Effector CD4-positive, alpha-beta T cell (primary cell): ENCODE measurements around the gene TBCEL.
"Not testable (repeated sequence)": the region's sequence is repeated elsewhere in the genome, so short reads cannot be mapped to it uniquely, and the experiment has no call there.

Experiments
- DNase-seq: peaks from one replicate; pipeline ENCODE4 v3.0.0-alpha.2; 2020

TBCEL gene

DNA sequence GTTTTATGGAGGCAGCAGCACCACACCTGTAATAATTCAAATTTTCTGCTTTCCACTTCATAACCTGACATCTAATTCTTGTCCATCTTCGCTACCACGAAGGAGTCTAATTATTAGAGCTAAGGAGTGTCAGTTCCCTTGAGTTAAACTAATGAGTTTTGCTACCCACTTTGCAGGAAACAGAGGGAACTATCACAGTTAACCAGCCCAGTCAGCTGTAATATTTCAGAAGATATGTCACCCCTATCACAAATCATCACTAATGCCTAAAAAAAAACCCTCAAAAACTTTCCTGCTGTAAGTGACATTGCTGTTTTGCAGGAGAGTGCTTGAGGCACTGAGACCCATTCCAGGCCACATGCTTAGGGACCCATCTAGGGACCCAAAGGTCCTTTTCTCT lies 85.6 kb downstream of the TBCEL start:
- DNase-seq = no peak

DNA sequence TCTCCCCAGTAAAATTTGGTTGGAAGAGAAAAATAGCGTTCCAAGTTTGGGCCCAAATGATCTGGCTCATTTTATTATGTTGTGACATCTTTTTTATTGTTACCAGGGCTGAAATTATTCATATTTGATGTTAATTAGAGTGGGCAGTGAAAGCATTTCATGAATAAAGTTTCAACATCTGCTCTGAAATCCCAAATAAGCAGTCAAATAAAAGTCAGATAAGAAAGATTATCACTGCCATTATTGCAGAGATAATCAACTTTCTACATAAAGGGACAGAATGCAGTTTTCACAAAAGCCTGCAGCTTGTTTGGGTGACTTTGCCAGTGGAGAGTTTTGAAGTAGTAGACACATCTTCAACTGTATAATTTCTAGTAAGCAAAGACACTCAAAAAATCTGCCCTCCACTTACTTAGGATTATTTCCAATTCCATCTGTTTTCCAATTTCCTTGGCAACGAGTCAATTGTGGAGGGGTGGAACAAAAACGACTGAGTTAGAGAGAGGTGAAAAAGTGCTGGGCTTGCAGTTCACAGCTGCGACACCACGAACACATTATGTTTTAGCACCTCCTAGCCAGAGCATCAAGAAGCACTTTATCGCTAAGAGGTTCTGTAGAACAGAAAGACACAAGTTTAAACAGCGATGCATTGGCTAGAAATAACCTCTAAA lies 86.1 kb downstream of the TBCEL start:
- no peak for DNase-seq

DNA sequence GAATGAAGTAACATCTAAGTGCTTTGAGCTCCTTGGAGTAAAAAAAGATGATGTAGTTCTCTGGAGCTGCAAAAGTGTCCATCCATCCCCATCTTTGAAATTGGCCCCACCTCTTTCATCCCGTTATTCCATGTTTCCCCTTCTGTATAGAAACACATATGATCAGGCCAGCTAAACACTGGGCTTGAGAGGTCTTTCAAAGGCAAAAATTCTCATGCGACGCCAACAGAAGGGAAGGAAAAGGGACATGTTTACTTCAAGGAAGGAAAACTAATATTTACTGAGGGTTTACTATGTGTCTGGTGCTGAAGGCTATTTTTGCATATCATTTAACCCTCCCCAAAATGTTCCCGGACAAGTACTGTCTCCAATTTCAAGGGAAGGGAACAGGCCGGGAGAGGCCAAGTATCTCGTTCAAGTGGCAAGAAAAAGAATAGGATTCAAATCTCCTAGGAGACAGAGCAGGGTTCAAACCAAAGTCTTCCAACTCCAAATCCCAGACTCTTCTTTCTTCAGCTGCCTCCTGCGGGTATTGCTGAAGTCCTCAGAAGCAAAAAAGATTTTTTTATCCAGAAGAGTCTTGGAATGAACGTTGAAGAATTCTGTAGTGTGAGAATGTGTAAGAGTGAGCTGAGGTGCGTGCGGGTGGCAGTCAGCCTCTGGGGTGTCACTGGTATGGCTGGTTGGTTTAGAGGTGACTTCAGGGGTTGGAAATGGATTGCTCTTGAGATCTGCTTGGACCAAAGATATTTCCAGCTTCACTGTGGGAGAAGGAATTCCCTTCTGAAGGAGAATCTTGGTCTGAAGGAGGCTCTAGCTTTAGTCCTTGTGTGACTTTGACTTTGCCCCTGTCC lies 87.2 kb downstream of the TBCEL start:
- DNase-seq = no peak

DNA sequence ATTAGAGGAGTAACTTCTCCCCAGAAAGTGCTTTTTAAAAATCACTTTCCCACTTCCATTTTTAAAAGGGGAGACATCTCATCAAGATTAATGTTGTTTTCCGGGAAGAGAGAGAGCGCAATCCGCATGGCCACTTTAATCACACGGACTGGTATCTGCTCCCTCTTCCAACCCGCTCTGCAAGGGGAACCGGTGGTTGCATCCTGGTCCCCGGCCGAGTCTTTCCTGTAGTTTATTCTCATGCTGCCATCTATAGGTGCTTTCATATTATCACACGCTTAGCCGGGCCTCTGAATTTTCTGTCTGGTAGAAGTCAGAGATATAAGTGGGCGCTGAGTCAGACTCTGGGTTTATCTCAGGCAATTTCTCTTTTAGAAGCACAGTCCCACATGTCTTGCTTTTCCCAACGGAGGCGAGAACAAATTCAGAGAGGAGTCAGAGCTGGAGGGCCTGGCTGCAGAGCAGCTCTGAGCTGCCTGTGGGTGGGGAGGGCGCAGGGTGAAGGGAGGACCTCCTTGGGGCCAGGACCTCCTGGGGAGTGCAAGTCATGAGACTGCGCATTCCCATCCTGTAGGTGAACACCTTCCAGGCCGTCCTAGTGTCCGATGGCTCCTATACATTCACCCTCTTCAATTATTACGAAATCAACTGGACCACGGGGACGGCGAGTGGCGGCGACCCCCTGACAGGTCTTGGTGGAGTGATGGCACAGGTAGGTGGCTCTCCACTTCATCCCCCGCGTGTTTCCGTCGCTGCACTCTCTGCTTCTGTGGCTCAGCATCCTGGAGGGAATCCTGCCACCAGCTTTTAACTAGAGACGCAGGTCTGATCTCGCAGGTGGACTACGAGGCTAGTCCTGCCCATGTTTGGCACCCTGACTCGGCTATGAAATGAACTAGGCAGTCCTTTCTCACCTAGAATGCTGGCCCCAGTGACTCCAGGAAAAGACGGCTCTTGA lies 88.9 kb downstream of the TBCEL start:
- DNase-seq = no peak

DNA sequence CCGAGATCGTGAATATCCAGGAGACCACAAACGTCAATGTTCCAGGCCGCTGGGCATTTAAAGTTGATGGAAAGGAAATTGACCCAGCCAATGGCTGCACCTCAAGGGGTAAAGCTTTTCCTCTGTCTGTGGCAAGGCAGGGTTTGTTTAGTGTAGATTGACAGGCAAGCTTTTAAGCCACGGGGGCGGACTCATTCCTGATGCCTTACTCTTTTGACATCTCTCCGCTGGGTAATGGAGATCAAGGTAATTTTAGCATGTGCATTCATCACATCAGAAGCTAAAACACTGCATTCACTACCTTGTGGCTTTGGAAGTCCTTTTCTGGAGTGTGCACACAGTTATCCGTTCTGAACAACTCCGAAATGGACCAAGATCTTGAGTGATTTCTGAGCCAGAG lies 89.7 kb downstream of the TBCEL start:
- no peak for DNase-seq

DNA sequence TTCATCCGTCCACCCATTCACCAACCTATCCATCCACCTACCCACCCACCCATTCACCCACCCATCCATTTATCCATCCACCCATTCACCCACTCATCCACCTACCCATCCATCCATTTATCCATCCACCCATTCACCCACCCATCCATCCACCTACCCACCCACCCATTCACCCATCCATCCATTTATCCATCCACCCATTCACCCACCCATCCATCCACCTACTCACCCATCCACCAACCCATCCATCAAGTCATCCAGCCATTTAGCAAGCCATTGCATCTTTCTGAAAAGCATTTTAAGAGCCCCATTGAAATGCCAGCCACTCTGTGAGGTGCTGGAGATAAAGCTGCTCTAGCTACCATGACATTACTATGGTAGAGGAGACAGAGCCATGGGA lies 91.1 kb downstream of the TBCEL start:
- not testable (repeated sequence) for DNase-seq

DNA sequence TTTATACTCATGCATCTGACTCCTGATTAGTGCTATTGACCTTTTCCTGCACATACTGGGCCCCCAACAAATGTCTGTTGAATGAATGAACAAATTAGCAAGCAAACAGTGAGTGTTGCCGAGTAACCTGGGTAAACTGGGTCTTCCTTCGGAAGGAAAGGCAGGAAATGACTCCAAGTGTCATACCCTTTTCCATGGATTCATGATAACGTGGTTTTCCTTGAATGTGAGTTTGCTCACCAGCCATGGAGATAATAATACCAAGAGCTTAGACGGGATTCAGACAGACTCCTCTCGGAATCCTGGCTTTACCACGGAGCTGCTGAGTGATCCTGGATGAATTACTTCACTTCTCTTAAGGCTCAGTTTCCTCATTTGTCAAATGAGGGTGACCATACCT lies 93.9 kb downstream of the TBCEL start:
- no peak for DNase-seq

DNA sequence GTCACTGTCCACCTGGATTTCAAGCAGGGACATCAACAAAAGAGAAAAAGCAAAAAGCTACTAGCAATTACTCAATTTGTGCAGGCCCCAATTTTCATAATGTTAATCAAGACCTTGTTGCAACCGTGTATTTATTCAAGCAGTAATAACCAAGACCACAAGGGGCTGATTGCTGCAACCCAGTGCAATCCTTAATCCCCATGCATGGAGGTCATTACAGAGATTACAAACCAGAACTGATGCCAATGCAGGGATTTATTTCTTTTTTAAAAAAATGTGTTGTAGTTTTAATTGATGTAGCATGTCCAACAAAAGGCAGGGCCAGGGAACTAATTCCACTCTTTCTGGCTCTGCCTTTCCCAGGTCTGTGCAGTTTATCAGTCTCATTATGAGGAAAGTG lies 95.5 kb downstream of the TBCEL start:
- no peak for DNase-seq

DNA sequence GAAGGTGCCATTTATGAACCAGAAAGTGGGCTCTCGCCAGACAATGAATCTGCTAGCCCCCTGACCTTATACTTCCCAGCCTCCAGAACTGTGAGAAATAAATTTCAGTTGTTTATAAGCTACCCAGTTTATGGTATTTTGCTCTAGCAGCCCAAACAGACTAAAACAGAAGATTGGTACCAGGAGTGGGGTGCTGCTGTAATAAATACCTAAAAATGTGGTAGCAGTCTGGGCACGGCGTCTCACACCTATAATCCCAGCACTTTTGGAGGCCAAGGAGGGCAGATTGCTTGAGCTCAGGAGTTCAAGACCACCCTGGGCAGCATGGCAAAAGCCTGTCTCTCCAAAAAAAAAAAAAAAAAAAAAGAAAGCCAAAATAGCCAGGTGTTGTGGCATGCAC lies 98.4 kb downstream of the TBCEL start:
- no peak for DNase-seq

DNA sequence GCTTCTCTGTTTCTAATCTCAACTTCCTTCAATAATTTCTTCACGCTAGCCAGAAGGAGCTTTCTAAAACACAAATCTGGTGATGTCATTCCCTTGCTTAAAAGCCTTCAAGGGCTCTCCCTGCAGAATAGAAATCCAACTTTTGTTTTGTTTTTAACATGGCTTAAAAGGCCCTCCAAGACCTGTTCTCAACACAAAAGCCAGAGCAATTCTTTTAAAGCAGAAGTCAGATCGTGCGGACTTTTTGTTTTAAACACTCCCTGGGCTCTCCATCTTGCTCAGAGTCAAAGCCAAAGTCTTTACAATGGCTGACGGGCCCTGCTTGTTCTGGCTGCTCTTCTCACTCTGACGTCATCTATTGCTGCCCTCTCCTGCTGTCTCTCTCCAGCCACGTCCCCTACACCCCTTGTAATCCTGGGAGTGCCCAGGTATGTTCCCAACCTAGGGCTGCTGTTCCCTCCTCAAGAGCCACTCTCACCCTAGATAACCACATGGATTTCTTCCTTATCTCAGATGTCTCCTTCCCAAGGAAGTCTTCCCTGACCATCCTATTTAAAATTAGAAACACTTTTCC lies 99.7 kb downstream of the TBCEL start:
- DNase-seq = no peak

DNA sequence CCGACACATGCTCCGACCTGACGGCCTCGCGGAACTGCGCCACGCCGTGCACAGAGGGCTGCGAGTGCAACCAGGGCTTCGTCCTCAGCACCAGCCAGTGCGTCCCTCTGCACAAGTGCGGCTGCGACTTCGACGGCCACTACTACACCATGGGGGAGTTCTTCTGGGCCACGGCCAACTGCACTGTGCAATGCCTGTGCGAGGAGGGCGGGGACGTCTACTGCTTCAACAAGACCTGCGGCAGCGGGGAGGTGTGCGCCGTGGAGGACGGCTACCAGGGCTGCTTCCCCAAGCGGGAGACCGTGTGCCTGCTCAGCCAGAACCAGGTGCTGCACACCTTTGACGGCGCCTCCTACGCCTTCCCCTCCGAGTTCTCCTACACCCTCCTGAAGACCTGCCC lies 103.9 kb downstream of the TBCEL start:
- no peak for DNase-seq

DNA sequence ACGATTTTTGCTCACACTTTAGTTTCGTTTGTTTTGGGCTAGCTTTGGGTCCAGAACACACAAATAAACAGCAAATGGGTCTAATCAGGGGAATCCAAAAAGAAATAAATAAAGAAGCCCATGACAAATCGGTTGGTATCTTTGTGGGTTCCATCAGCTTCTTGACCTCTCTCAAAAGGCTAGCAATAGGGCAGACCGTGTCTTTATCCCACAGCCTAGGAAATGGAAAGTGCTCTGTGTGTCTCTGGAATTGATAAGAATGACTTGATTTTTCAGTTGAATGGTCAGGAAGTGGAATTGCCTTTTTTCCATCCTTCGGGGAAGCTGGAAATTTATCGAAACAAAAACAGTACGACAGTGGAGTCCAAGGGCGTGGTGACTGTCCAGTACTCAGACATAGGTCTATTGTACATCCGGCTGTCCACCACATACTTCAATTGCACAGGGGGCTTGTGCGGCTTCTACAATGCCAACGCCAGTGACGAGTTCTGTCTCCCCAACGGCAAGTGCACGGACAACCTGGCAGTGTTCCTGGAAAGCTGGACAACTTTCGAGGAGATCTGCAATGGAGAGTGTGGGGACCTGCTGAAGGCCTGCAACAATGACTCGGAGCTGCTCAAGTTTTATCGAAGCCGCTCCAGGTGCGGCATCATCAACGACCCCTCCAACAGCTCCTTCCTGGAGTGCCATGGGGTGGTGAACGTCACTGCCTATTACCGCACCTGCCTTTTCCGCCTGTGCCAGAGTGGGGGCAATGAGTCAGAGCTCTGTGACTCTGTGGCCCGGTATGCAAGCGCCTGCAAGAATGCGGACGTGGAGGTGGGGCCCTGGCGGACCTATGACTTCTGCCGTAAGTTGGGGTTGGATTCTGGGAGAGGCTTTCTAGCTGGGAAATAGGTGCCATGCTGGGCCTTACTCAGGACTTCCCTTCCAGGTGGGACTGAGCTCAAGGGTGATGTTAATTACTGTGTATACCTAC lies 105.7 kb downstream of the TBCEL start:
- no peak for DNase-seq

DNA sequence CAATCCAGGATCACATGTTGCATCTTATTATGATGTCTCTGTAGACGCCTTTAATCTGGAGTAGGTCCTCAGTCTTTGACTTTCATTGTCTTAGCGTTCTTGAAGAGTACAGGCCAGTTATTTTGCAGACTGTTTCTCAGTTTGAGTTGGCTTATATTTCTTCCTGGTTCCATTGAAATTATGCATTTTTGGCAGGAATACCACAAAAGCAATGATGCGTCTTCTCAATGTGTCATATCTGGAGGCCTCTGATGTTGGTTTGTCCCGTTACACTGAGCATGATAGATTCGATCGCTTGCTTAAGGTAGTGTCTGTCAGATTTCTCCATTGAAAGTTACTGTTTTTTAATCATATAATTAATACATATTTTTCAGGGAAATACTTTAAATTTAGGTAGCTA lies 107.8 kb downstream of the TBCEL start:
- no peak for DNase-seq

DNA sequence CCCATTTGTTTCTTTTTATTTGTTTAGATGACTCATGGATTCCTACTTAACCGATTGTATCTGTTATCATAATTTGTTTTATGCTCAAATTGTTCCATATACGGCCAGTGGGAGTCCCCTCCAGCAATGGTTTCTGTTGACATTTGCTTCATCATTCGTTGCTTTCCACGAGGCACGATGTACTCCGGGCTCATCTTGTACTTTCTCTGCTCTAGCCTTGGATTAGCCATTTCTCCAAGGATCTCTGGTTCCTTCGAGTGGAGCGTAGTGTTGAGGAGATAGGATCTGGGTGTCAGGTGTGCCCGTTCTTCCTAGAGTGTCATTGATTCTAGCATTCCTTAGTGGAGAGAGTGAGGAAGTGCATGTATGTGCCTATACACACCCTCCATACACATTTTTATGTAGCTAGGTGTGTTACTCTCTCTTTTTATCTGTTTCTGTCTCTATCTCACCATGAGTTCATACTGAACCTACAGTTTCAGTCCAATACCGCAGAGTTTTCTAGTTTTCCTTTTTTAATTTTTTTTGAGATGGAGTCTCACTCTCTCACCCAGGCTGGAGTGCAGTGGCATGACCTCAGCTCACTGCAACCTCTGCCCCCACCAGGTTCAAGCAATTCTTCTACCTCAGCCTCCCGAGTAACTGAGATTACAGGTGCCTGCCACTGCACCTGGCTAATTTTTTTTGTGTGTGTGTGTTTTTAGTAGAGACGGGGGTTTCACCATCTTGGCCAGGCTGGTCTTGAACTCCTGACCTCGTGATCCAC lies 108.5 kb downstream of the TBCEL start:
- no peak for DNase-seq

DNA sequence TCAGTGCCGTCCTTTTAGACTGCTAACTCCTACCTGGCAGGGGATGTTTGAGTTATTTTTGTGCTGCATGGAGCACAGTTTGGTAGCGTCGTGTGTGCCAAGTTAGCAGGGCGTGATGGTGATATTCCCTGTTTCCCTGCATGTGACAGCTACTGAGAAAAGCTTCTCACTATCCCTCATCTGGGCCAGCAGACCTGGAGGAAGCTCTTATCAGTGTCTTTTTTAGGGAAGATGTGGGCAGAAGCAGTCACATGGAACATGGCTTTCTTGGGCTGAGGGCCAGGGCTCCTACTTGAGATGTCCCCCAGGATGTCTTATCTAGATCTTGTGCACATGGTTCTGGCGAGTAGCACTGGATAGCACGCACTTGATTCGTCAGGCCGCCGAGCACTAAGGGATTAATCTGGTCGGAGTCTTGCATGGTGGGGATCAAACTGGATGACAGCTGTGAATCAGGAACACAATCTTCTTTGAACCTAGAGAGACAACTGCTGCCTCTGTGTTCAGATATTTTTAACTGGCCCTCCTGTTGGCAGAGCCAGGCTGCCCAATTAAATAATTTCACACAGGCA lies 110.9 kb downstream of the TBCEL start:
- no peak for DNase-seq

DNA sequence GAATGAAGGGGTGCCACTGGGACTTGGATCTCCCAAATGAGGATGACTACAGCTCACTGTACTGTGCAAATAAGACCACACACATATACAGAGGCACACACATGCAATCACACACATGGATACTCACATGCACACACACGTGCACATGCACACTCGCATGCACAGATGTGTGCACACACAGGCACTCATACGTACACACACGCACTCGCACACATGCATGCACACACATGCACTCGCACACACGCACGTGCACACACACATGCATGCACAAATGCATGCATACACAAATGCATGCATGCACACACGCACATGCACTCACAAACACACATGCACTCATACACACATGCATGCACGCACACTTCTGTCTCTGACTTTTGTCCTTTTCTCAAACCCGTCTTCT lies 113.1 kb downstream of the TBCEL start:
- DNase-seq = no peak

DNA sequence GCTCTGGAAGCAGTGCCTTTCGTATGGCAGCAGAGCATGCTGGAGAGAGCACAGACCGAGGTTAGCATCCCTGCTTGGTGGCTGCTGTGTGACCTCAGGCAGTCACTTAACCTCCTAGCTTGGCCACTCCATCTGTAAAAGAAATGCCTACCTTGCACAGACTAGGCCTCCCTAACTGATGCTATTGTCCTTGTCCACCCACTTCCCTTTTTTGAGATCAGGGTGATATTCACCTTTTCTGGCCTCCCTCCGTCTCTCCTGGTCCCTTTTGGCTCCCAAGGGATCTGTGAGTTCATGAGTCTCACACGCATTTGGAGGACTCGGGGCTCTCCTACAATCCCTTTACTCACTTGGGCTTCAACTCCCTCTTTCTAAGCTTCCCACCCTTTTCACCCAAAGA lies 114.4 kb downstream of the TBCEL start:
- no peak for DNase-seq

DNA sequence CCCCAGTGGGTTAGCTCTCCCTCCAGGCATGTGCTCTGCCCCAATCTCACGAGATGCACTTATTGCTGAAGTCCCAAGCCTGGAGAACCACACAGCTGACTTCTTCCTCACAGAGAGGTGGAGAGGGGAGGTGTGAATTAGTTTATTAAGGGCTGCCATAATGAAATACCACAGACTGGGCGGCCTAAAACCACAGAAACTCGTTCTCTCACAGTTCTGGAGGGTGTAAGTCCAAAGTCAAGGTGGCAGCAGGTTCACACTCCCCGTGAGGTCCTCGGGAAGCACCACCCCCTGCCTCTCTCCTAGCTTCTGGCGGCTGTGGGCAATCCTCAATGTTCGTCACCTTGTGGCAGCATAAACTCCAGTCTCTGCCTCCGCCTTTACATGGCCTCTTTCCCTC lies 116.5 kb downstream of the TBCEL start:
- DNase-seq = no peak
